Measurements from ENCODE around the gene KLRC4.
"Not testable (repeated sequence)": the region's sequence is repeated elsewhere in the genome, so short reads cannot be mapped to it uniquely, and the experiment has no call there.

DNA sequence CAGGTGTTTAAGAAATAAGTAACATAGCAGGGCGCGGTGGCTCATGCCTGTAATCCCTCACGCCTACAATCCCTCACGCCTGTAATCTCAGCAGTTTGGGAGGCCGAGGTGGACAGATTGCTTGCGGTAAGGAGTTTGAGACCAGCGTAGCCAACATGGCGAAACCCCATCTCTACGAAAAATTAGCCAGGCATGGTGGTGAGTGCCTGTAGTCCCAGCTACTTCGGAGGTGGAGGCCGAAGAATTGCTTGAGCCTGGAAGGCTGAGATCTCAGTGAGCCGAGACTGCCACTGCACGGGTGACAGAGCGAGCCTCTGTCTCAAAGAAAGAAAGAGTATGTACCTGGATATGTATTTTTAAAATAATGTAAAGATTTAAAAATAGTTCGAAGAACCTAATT is 13.4 kb downstream of the KLRC4 start:
- not testable (repeated sequence) for TF ChIP-seq RAD21 (IDR thresholded peaks at IDR 0.05; ENCODE audit: low read depth); POLR2AphosphoS5 (IDR thresholded peaks at IDR 0.05; ENCODE audit: low read depth, low read length); POLR2A (IDR thresholded peaks at IDR 0.05; ENCODE audit: borderline replicate concordance, extremely low read depth, insufficient read depth, insufficient read length); EZH2 (IDR thresholded peaks at IDR 0.05); CEBPB (IDR thresholded peaks at IDR 0.05; ENCODE audit: low read depth); JUND (IDR thresholded peaks at IDR 0.05); ZNF274 (IDR thresholded peaks at IDR 0.05; ENCODE audit: low read depth, low read length); TCF7L2 (IDR thresholded peaks at IDR 0.05; ENCODE audit: borderline replicate concordance, extremely low read depth, insufficient read depth, insufficient read length)
- TF ChIP-seq, protein P1, sequence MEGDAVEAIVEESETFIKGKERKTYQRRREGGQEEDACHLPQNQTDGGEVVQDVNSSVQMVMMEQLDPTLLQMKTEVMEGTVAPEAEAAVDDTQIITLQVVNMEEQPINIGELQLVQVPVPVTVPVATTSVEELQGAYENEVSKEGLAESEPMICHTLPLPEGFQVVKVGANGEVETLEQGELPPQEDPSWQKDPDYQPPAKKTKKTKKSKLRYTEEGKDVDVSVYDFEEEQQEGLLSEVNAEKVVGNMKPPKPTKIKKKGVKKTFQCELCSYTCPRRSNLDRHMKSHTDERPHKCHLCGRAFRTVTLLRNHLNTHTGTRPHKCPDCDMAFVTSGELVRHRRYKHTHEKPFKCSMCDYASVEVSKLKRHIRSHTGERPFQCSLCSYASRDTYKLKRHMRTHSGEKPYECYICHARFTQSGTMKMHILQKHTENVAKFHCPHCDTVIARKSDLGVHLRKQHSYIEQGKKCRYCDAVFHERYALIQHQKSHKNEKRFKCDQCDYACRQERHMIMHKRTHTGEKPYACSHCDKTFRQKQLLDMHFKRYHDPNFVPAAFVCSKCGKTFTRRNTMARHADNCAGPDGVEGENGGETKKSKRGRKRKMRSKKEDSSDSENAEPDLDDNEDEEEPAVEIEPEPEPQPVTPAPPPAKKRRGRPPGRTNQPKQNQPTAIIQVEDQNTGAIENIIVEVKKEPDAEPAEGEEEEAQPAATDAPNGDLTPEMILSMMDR (IDR thresholded peaks at IDR 0.05 in 2 of 3, conservative IDR thresholded peaks at IDR 0.05 in 1 of 3; ENCODE audit: borderline replicate concordance in 1 of 3, insufficient read depth in 1 of 3, low read depth in 2 of 3, low read length in 2 of 3) = not testable (repeated sequence)
- TF ChIP-seq, protein P2, sequence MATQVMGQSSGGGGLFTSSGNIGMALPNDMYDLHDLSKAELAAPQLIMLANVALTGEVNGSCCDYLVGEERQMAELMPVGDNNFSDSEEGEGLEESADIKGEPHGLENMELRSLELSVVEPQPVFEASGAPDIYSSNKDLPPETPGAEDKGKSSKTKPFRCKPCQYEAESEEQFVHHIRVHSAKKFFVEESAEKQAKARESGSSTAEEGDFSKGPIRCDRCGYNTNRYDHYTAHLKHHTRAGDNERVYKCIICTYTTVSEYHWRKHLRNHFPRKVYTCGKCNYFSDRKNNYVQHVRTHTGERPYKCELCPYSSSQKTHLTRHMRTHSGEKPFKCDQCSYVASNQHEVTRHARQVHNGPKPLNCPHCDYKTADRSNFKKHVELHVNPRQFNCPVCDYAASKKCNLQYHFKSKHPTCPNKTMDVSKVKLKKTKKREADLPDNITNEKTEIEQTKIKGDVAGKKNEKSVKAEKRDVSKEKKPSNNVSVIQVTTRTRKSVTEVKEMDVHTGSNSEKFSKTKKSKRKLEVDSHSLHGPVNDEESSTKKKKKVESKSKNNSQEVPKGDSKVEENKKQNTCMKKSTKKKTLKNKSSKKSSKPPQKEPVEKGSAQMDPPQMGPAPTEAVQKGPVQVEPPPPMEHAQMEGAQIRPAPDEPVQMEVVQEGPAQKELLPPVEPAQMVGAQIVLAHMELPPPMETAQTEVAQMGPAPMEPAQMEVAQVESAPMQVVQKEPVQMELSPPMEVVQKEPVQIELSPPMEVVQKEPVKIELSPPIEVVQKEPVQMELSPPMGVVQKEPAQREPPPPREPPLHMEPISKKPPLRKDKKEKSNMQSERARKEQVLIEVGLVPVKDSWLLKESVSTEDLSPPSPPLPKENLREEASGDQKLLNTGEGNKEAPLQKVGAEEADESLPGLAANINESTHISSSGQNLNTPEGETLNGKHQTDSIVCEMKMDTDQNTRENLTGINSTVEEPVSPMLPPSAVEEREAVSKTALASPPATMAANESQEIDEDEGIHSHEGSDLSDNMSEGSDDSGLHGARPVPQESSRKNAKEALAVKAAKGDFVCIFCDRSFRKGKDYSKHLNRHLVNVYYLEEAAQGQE (IDR thresholded peaks at IDR 0.05; ENCODE audit: low read depth) = not testable (repeated sequence)

Data from HCT116 (cell line).